Endometrial microvascular endothelial cells (primary cell): ENCODE measurements around the gene KSR2. TPM values are rescaled to one million over a fixed set of nuclear protein-coding genes. Genes with fewer than 3 reads are reported as not detected.

Source experiments
- in situ Hi-C: cut with HindIII; loops from 2 replicates; pipeline ENCODE4 v1.10.0; 2017; ENCODE audit warnings: low sequenced_read_pairs, low pct_unique_long_range_greater_than_20kb; ENCODE audit errors: inconsistent ontology term
- total RNA-seq: library from RNA; depleted of rRNA; stranded (reverse); fragments of >200 nt; gene quantifications from one replicate; pipeline ENCODE4 v1.2.3, GENCODE V29; 2015; ENCODE audit errors: inconsistent ontology term

The KSR2 gene
- total RNA-seq, 1 donor from 2014 or later = 5.0 TPM

DNA sequence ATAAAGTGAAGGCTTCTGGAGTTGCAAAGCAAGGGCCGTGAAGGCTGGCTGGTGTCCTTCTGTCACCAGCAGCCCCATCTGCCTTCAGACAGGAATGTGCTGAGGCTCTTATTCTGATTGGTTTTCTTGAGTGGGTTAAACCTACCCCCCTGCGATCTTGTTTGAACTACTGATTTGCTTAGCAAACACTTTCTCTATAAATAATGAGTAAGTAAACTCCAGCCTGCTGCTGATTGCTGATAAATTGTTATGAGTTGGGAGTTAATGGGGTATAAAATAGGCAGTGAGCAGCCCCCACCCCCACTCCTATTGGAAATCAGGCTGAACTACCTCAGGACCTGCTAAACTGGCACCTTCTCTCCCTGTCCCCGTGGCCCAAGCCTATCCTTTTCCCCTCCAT lies 461.2 kb downstream of the KSR2 start:
- in situ Hi-C loops = no loop called here

DNA sequence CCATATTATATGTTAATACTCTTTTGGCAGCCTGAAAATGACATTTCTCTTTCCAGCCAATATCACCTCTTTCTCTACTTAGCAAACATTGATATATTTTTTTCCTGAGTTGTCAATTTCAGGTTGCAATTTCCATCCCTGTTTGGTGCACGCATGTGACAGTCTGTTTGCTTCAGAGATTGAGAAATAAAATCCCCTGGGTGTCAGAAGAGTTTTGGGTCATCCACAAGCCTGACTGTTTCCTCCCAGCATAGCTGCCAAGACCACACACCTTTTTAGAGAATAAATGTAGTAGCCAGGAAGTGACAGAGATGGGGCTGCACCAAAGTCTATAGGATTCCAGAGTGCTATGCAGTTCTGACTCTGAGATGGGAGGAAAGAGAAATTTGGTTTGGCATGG lies 462.5 kb downstream of the KSR2 start:
- in situ Hi-C loops = no loop called here

DNA sequence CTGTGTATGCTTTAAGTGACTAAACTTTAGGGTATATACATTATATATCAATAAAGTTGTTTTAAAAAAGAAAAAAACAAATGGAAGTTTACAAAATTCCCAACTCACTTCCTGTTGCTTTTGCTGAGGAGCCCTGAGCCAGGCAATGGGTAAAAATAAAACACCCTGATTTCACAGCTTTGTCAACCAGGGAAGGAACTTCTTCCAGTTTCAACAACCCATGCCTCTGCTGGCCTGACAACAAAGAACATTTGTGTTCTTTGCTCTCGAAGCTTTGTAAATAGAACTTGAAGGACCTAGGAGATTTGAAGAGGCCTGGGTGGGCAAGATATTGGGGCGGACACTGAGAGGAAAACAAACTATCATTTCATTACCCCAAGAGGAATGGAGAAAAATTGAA lies 466.2 kb downstream of the KSR2 start:
- in situ Hi-C loops = no loop called here

- in situ Hi-C loops = no loop called here
Measured at GRCh38 chr12:117502233-117502632, 466.6 kb downstream of the KSR2 start.

- in situ Hi-C loops = no loop called here
Measured at GRCh38 chr12:117501076-117501869, 467.5 kb downstream of the KSR2 start.

- in situ Hi-C loops = no loop called here
Measured at GRCh38 chr12:117499759-117500485, 468.9 kb downstream of the KSR2 start.

DNA sequence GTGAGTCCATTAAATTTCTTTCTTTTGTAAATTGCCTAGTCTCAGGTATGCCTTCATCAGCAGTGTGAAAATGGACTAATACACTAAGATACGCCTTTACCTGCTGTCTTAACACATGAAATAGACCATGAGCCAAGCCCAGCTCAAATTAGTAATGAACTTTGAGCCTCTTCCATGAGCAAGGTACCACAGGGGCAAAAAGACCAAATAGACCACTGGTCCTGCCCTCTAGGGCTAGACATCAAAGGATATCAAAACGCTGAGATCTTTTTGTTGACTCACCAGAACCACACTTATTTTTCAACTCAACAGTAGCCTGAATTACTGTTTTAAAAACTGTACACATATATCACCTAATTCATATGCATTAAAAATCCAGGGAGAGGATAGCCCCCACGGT lies 469.9 kb downstream of the KSR2 start:
- in situ Hi-C loops = no loop called here

DNA sequence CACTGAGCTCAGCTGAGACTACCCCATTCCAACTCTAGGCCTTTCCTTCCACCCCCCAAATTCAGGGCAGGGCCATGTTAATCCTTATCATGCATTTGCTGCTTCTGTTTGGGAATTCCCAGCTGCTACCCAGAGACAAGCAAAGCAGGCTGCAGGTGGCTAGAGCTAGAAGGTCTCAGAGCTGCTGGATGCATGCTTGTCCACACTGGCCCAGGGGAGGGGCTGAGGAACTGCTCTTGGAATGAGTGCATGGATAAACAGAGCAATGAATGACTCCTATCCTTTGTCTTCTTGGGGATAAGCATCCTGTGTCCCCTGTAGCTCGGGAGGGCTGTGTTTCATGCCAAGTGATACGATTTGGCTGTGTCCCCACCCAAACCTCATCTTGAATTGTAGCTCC lies 470.5 kb downstream of the KSR2 start:
- in situ Hi-C loops = no loop called here

DNA sequence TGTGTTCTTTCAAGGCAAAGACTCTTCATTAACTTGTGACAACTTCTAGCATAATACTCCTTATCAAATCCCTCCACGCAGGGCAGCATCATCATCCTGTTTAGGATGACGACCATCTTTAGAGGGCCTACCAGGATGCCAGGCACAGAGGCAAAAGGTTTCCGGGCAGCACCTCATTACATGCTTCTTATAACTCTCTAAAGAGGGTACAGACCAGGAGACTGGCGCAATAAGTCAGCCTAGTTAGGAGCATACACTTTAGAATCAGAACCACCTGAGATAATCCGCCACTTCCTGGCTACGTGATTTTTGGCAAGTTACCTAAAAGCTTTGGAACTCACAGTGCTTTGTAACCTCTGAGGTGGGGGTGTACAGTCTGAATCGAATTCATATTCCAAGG lies 471.4 kb downstream of the KSR2 start:
- in situ Hi-C loops = no loop called here

GRCh38 chr12:117494833-117495655 lies 473.7 kb downstream of the KSR2 start:
- in situ Hi-C loops = no loop called here

GRCh38 chr12:117491711-117492110 lies 477.1 kb downstream of the KSR2 start:
- in situ Hi-C loops = no loop called here

DNA sequence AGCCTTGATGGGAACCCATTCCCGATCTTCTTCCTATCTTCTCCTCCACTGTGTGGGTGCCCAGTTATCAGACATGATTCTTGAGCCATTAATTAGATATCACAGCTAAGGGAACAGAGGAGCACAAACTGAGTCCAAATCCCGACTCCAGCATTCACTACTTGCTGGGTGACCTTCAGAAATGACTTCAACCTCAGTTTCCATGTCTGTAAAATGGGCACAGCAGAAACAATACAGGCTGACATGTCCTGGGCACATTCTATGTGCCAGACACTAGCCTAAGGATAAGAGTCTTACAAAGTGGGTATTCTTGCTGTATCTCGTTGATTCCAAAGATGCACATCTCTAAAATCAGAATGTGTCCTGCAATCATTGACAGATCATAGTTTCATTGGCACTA lies 478.7 kb downstream of the KSR2 start:
- in situ Hi-C loops = no loop called here

GRCh38 chr12:117489671-117490070 lies 479.1 kb downstream of the KSR2 start:
- in situ Hi-C loops = no loop called here

DNA sequence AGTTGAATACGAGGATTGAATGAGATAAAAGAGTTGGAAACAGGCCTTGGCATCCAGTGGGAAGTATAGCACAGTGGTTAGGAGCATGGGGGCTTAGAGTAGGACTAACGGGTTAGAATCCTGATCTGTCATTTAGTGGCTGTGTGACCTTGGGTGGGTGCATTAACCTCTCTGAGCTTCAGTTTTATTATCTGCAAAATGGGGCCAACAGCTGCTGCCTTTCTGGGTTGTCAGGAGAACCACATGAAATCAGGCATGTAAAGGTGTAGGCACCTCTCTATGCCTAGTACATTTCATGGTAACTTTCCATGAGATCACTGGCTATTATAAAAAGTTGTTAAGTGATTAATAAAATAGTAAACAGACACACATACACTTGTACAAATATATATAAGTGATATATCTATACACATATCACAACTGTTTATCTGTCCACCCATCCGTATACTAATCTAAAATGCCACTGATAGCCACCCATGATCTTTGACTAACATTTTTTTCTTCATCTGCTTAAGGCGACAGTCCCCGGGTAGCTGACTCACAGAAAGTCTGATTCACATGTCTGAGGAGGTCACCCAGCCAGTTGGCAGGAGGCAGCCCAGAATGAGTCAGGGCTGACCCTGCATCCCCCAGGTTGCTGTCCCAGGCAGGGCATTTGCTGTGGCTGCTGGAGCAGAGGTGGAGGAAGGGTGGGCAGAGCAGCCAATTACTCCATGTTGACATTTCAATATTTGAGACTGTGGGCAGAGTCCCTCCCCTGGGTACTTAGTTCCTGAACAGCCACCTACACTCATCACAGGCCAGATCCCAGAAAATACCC lies 481.7 kb downstream of the KSR2 start:
- in situ Hi-C loops = no loop called here

DNA sequence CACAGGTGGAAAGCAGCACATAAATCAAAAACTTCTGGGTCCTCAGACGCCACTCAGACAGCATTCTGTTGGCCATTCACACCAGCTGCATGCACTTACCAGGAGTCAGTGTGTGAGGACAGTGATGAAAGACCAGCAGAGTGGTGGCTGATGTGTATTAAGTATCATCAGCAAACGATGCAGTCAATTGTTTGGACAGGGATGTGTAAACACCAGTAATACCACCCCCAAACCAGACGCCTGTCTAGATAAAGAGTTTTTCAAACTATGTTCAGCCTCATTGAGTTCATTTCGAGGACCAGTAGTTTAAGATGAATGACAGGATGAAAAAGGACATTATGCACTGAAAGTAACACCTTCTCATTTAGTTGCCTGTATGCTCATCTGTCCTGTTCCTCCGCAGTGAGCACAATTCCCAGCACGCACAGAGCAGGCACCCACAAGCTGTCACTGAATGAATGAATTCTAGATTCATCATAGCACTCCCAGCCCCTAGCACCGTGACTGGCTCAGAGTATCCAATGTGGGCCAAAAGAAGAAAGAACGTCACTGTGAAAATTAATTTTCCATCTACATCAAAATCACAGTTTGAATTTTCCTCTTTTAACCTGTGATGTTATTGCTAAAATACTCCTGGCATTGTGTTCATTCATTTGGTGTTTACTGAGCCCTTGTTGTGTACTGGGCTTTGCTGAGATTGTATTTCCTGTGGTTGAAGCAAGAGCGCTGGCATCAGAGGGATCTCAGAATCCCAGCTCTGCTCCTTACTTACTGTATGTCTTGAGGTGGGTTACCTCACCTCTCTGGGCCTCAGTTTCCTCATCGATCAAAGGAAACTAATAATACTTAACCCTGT lies 482.6 kb downstream of the KSR2 start:
- in situ Hi-C loops = no loop called here

DNA sequence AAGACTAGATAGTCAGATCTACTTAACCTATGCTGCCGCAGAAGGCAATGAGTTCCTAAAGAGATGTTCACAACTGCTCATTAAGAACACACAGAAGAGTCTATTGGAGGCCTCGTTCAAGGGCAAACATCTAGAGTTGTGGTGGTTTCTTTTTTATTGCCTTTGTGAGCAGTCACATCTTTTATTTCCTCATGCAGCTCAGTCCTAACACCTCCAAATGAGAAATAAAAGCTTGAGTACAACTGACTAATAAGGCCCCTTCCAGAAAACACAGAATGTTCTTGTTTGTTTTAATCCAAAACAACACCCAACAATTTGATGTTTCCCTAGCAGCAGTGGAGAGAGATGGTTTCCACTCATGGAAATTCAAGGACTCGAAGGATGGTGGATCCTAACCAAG lies 483.9 kb downstream of the KSR2 start:
- in situ Hi-C loops = no loop called here

- in situ Hi-C loops = no loop called here
Measured at GRCh38 chr12:117483501-117483900, 485.3 kb downstream of the KSR2 start.

GRCh38 chr12:117481470-117481869 lies 487.3 kb downstream of the KSR2 start:
- in situ Hi-C loops = no loop called here
